ENCODE measurements around the gene PPARG.

The PPARG gene

DNA sequence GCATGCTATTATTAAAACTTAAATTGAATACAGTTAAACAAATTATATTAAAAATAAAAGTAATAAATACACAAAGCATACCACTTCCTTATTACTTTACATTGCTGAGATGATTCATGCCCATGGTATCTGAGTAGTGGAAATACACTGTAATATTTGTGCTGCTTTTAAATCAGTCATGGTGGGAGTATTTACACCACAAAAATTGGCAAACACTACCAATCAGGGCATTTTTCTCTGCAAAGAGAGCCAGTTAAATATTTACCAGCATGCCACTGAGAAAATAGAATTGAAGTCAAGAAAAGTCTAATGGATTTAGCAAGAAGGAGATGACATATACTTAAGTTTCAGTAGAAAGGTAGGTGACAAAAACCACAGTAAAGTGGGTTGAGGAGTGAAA, 19.6 kb downstream of the PPARG start:
- Histone ChIP-seq H3K36me3 (replicated peaks) (no peaks in the 10 kb centered on the region), H3K4me1 (no peaks in the 10 kb centered on the region), H3K4me3 (no peak overlapping the region), H3K9me3 (no peaks in the 10 kb centered on the region), H3K27me3 (ENCODE audit: low read depth) (no peaks in the 10 kb centered on the region)
- DNase-seq (ENCODE audit: low spot score in 2 of 2): no peak
- in situ Hi-C loops (cut with MboI; ENCODE audit: low sequenced_read_pairs): no loop called here

- DNase-seq (ENCODE audit: low spot score in 2 of 2): no peak
- H3K9me3 ChIP-seq: no peaks in the 10 kb centered on the region
- in situ Hi-C loops (cut with MboI; ENCODE audit: low sequenced_read_pairs): no loop called here
Measured at GRCh38 chr3:12309716-12310115, 20.8 kb downstream of the PPARG start.

DNA sequence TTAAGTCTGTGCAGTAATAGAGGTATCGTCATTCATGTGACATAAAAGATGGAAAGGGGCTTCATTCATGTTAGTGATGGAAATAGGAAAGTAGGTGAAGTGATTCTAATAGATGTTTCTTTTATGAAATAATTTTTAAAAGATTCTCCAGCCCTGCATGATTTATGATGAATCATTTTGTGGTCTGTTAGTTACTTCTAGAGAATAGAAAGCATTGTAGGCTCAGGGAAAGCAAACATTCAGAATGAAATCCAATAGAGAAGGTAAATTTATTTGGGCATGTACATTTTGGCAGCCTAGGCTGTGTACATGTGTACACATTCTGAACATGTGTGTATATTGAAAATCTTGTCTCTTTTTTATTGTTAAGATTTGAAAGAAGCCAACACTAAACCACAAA, 23.1 kb downstream of the PPARG start:
- H3K4me1 ChIP-seq: peaks cover 3% of the 10 kb centered on the region; the same call in 1 of the 2 replicates
- in situ Hi-C loops (cut with MboI; ENCODE audit: low sequenced_read_pairs): no loop called here
- no peak for DNase-seq (ENCODE audit: low spot score in 2 of 2)
- no peaks in the 10 kb centered on the region for H3K27me3 ChIP-seq (ENCODE audit: low read depth)
- no peak overlapping the region for H3K4me3 ChIP-seq
- H3K9me3 ChIP-seq: no peaks in the 10 kb centered on the region
- no peaks in the 10 kb centered on the region; the same call in 1 of the 2 replicates for H3K36me3 ChIP-seq (replicated peaks)

More at GRCh38 chr3:12309716-12310115, 20.8 kb downstream of the PPARG start:
- Histone ChIP-seq H3K36me3 (replicated peaks) (no peaks in the 10 kb centered on the region; the same call in 1 of the 2 replicates), H3K4me3 (no peak overlapping the region), H3K27me3 (ENCODE audit: low read depth) (no peaks in the 10 kb centered on the region), H3K4me1 (peaks cover 3% of the 10 kb centered on the region; the same call in 1 of the 2 replicates)

GRCh38 chr3:12313519-12313918, 24.6 kb downstream of the PPARG start:
- Histone ChIP-seq H3K36me3 (replicated peaks) (no peaks in the 10 kb centered on the region; the same call in 1 of the 2 replicates), H3K9me3 (no peaks in the 10 kb centered on the region), H3K4me1 (peaks cover 3% of the 10 kb centered on the region; the same call in 1 of the 2 replicates), H3K27me3 (ENCODE audit: low read depth) (no peaks in the 10 kb centered on the region), H3K4me3 (no peak overlapping the region)
- no peak for DNase-seq (ENCODE audit: low spot score in 2 of 2)
- in situ Hi-C loops (cut with MboI; ENCODE audit: low sequenced_read_pairs): no loop called here

DNA sequence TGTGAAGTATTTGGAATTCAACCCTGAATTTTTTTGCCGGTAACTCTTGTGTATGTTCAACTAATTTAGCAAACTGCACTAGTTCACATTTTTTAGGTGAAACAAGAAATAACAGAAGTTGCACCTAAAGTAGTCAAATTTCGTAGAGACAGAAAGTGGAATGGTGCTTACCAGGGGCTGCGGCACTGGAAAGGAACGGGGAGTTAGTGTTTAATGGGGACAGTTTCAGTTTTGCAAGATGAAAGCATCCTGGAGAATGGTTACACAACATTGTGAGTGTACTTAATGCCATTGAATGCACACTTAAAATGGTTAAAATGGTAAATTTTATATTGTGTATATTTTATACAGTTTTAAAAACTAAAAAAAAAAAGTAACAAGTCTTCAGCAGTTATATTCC, 27.4 kb downstream of the PPARG start:
- no peaks in the 10 kb centered on the region; the same call in 1 of the 2 replicates for H3K36me3 ChIP-seq (replicated peaks)
- in situ Hi-C loops (cut with MboI; ENCODE audit: low sequenced_read_pairs): no loop called here
- H3K4me1 ChIP-seq: peaks cover 6% of the 10 kb centered on the region
- H3K4me3 ChIP-seq: no peak overlapping the region
- no peaks in the 10 kb centered on the region for H3K9me3 ChIP-seq
- no peak for DNase-seq (ENCODE audit: low spot score in 2 of 2)
- H3K27me3 ChIP-seq (ENCODE audit: low read depth): no peaks in the 10 kb centered on the region

DNA sequence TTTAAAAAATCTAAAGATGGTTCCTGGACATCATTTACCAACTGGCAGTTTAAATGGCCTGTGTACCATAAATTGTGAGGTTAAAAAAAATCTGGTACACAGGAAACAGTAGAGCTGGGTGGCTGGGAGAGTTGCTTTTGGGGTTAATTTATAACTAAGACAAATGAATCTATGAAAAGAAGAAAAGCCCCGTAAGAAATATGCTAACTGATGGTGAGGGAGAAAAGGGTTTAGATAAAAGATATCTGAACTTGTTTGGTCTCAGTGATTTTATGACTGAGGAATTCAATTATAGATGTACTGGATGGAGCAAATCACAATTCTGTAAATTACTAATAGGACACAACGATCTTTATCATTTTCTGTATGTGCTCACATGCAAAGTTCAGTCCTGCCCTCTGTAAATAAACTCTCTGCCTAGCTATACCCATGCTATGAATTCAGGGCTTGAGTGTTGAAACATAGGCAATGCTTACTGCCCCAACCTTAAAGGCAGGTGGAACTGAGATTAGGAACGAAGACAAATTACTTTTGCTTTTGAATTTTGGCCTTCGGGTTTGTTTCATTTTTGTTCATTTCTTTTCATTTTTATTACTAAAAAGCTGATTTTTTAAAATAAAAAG, 28.0 kb downstream of the PPARG start:
- in situ Hi-C loops (cut with MboI; ENCODE audit: low sequenced_read_pairs): no loop called here
- no peaks in the 10 kb centered on the region for H3K9me3 ChIP-seq
- H3K4me1 ChIP-seq: peaks cover 6% of the 10 kb centered on the region
- no peaks in the 10 kb centered on the region; the same call in 1 of the 2 replicates for H3K36me3 ChIP-seq (replicated peaks)
- no peak overlapping the region for H3K4me3 ChIP-seq
- no peaks in the 10 kb centered on the region for H3K27me3 ChIP-seq (ENCODE audit: low read depth)
- no peak for DNase-seq (ENCODE audit: low spot score in 2 of 2)

GRCh38 chr3:12317914-12318313, 29.0 kb downstream of the PPARG start:
- in situ Hi-C loops (cut with MboI; ENCODE audit: low sequenced_read_pairs): no loop called here
- Histone ChIP-seq H3K27me3 (ENCODE audit: low read depth) (no peaks in the 10 kb centered on the region), H3K9me3 (no peaks in the 10 kb centered on the region)

GRCh38 chr3:12318758-12319621, 30.1 kb downstream of the PPARG start:
- H3K4me3 ChIP-seq: no peak overlapping the region
- H3K9me3 ChIP-seq: no peaks in the 10 kb centered on the region
- H3K27me3 ChIP-seq (ENCODE audit: low read depth): no peaks in the 10 kb centered on the region
- in situ Hi-C loops (cut with MboI; ENCODE audit: low sequenced_read_pairs): no loop called here
- no peaks in the 10 kb centered on the region; the same call in 1 of the 2 replicates for H3K36me3 ChIP-seq (replicated peaks)
- no peak for DNase-seq (ENCODE audit: low spot score in 2 of 2)
- H3K4me1 ChIP-seq: peaks cover 6% of the 10 kb centered on the region

More at GRCh38 chr3:12317914-12318313, 29.0 kb downstream of the PPARG start:
- no peak overlapping the region for H3K4me3 ChIP-seq
- H3K4me1 ChIP-seq: peaks cover 6% of the 10 kb centered on the region
- no peak for DNase-seq (ENCODE audit: low spot score in 2 of 2)
- H3K36me3 ChIP-seq (replicated peaks): no peaks in the 10 kb centered on the region; the same call in 1 of the 2 replicates

GRCh38 chr3:12321015-12321414, 32.1 kb downstream of the PPARG start:
- H3K27me3 ChIP-seq (ENCODE audit: low read depth): no peaks in the 10 kb centered on the region
- H3K36me3 ChIP-seq (replicated peaks): no peaks in the 10 kb centered on the region
- in situ Hi-C loops (cut with MboI; ENCODE audit: low sequenced_read_pairs): no loop called here

DNA sequence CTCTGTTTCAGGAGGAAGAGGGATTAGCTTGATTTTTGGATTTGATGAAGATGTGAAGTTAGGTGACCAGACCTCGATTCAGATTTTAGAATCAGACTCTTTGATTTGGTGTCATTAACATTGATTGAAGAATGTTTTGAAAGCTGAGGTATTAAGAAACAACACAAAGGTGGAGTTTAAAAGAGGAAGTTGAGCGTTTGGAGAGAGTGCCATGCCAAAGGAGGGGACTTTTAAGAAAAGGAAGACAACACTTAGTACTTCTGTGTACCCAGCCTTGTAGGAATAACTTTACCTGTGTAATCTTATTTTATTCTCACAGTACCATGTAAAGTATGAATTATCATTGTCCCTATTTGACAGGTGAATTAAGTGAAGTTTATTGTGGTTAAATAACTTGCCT, 34.4 kb downstream of the PPARG start:
- no peak for DNase-seq (ENCODE audit: low spot score in 2 of 2)
- no peaks in the 10 kb centered on the region for H3K36me3 ChIP-seq (replicated peaks)
- in situ Hi-C loops (cut with MboI; ENCODE audit: low sequenced_read_pairs): no loop called here

More at GRCh38 chr3:12321015-12321414, 32.1 kb downstream of the PPARG start:
- Histone ChIP-seq H3K4me1 (peaks cover 3% of the 10 kb centered on the region), H3K9me3 (no peaks in the 10 kb centered on the region), H3K4me3 (no peak overlapping the region)
- no peak for DNase-seq (ENCODE audit: low spot score in 2 of 2)

DNA sequence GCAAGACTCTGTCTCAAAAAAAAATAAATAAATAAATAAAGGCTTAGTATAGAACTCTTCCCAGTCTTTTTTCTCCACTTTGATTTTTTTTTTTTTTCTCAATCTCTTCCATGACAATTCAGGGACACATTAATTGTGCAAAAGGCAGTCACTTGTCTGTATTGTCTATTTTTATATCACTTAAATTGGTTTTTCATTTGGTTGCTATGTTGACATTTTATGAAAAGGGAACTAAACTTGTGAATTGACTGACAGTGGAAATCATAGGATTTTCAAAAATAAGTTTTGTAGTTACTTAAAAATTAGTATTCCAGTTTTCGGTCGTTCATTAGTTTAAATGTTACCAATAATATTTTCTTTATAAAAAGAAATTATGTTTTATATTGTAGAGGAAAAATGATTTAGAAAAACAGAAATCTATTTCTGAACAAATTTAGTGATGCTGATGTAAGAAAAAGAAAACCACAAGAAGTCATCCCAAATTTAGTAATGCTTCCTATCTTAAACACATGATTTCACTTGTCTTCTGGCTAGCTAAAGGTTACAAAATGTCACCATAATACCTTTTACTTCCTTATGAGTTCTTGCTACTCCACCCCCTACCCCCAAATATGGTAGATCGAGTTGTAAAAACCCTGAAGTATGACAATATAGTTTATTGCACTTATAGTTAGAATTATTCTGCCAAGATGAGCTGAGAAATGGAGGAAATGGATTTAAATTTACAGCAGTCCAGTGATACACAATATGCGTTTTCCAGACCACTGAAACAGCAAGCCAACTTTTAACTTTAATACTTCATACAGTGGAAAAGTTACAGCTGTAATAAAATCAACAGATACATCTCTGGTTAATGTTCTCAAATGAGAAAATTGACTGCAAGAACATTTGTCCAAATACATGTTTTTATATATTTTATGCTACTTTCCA, 37.0 kb downstream of the PPARG start:
- in situ Hi-C loops (cut with MboI; ENCODE audit: low sequenced_read_pairs): no loop called here
- no peak overlapping the region for H3K4me3 ChIP-seq

More for the DNA sequence above, 34.4 kb downstream of the PPARG start:
- peaks cover 15% of the 10 kb centered on the region for H3K4me1 ChIP-seq
- H3K27me3 ChIP-seq (ENCODE audit: low read depth): no peaks in the 10 kb centered on the region
- no peak overlapping the region for H3K4me3 ChIP-seq
- H3K9me3 ChIP-seq: no peaks in the 10 kb centered on the region

GRCh38 chr3:12327021-12327420, 38.2 kb downstream of the PPARG start:
- Histone ChIP-seq H3K4me3 (no peak overlapping the region), H3K36me3 (replicated peaks) (no peaks in the 10 kb centered on the region), H3K9me3 (no peaks in the 10 kb centered on the region), H3K27me3 (ENCODE audit: low read depth) (no peaks in the 10 kb centered on the region), H3K4me1 (peaks cover 12% of the 10 kb centered on the region)
- DNase-seq (ENCODE audit: low spot score in 2 of 2): no peak
- in situ Hi-C loops (cut with MboI; ENCODE audit: low sequenced_read_pairs): no loop called here

More for the DNA sequence above, 37.0 kb downstream of the PPARG start:
- Histone ChIP-seq H3K9me3 (no peaks in the 10 kb centered on the region), H3K4me1 (peaks cover 12% of the 10 kb centered on the region), H3K27me3 (ENCODE audit: low read depth) (no peaks in the 10 kb centered on the region), H3K36me3 (replicated peaks) (no peaks in the 10 kb centered on the region)
- DNase-seq (ENCODE audit: low spot score in 2 of 2): no peak

- no peak for DNase-seq (ENCODE audit: low spot score in 2 of 2)
- no peaks in the 10 kb centered on the region for H3K9me3 ChIP-seq
- in situ Hi-C loops (cut with MboI; ENCODE audit: low sequenced_read_pairs): no loop called here
Measured at GRCh38 chr3:12328132-12328836, 39.4 kb downstream of the PPARG start.

More at GRCh38 chr3:12328132-12328836, 39.4 kb downstream of the PPARG start:
- Histone ChIP-seq H3K27me3 (ENCODE audit: low read depth) (no peaks in the 10 kb centered on the region), H3K4me3 (no peak overlapping the region), H3K36me3 (replicated peaks) (no peaks in the 10 kb centered on the region), H3K4me1 (peaks cover 12% of the 10 kb centered on the region)
